HEK293 (cell line): Measurements from ENCODE around the gene PLLP.

Experiments
- HOXD13 ChIP-seq: sonication (generic); formaldehyde crosslinking; IDR thresholded peaks from 2 replicates; pipeline ENCODE4 v1.8.0; 2022; ENCODE audit warnings: missing genetic modification reagents, borderline replicate concordance
- KLF16 ChIP-seq: fragments of 450-650 bp; formaldehyde crosslinking; IDR thresholded peaks from 2 replicates; pipeline ENCODE4 v1.5.1; 2017; ENCODE audit warnings: missing biosample characterization, missing genetic modification characterization
- MYNN ChIP-seq: fragments of 450-650 bp; formaldehyde crosslinking; IDR thresholded peaks from 2 replicates; pipeline ENCODE4 v1.5.1; 2016; ENCODE audit warnings: missing biosample characterization, missing genetic modification characterization, borderline replicate concordance
- TCF7L2 ChIP-seq: IDR thresholded peaks from 2 replicates; pipeline ENCODE4 v1.6.1; 2011; ENCODE audit warnings: low read depth, mild to moderate bottlenecking, inconsistent platforms, low read length, moderate library complexity, borderline replicate concordance
- ZNF184 ChIP-seq: fragments of 450-650 bp; IDR thresholded peaks from 2 replicates; pipeline ENCODE4 v1.5.1; 2018; ENCODE audit warnings: missing biosample characterization, mild to moderate bottlenecking, missing genetic modification characterization
- ZNF404 ChIP-seq: fragments of 450-650 bp; formaldehyde crosslinking; IDR thresholded peaks from 2 replicates; pipeline ENCODE4 v1.5.1; 2017; ENCODE audit warnings: missing biosample characterization, missing genetic modification characterization
- ZNF660 ChIP-seq: fragments of 450-650 bp; IDR thresholded peaks from 2 replicates; pipeline ENCODE4 v1.5.1; 2018; ENCODE audit warnings: missing biosample characterization, mild to moderate bottlenecking, missing genetic modification characterization
- ZNF837 ChIP-seq: fragments of 450-650 bp; formaldehyde crosslinking; IDR thresholded peaks from 2 replicates; pipeline ENCODE4 v1.5.1; 2016; ENCODE audit warnings: missing biosample characterization, missing genetic modification characterization
- TF ChIP-seq, protein P1 (sequence below): fragments of 450-650 bp; formaldehyde crosslinking; IDR thresholded peaks from 2 replicates; pipeline ENCODE4 v1.5.1; 2016; ENCODE audit warnings: missing biosample characterization, missing genetic modification characterization
- TF ChIP-seq, protein P2 (sequence below): fragments of 450-650 bp; formaldehyde crosslinking; IDR thresholded peaks from 2 replicates; pipeline ENCODE4 v1.5.1; 2016; ENCODE audit warnings: missing biosample characterization, missing genetic modification characterization
- TF ChIP-seq, protein P3 (sequence below): fragments of 450-650 bp; formaldehyde crosslinking; IDR thresholded peaks from 2 replicates; pipeline ENCODE4 v1.5.1; 2016; ENCODE audit warnings: missing biosample characterization, missing genetic modification characterization
- TF ChIP-seq, protein P4 (sequence below): fragments of 450-650 bp; formaldehyde crosslinking; IDR thresholded peaks from 2 replicates; pipeline ENCODE4 v1.5.1; 2016; ENCODE audit warnings: missing biosample characterization, missing genetic modification characterization, borderline replicate concordance
- TF ChIP-seq, protein P5 (sequence below): IDR thresholded peaks from 2 replicates; pipeline ENCODE4 v1.6.1; 2011; ENCODE audit warnings: mild to moderate bottlenecking, low read depth, low read length, borderline replicate concordance

DNA sequence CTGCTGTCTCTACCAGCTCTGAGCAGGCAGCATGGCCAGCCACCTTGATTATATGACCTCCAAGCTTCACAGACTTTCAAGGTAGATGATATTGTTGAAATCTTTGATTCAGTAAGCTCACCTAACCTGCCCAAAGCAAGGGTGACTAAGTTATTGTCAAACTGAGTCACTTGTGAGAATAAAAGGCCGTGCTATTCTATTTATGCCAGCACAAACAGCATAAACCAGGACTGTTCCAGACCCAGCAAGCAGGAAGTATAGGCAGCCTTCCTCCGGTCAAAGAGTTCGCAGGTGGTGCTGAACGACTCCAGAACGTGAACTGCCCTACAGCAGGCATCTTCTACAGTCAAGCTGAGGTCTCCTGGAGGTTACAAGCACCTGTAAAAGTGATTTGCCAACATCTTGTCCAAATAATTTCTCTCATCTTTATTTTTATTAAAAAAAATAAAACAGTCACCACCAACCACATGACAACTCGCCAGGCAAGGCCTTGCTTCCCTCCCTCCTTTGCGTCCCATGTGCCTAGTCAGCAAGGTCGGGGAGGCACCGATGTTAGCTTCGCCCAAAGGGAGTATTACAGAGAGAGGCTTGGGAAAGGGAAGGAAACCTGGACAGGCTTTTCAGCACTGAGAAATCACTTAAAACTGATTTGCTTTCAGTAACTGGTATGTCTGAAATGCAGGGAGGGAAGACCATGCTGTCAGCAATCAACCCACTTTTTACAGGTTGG, 28.6 kb downstream of the PLLP start:
- TF ChIP-seq, protein P1, sequence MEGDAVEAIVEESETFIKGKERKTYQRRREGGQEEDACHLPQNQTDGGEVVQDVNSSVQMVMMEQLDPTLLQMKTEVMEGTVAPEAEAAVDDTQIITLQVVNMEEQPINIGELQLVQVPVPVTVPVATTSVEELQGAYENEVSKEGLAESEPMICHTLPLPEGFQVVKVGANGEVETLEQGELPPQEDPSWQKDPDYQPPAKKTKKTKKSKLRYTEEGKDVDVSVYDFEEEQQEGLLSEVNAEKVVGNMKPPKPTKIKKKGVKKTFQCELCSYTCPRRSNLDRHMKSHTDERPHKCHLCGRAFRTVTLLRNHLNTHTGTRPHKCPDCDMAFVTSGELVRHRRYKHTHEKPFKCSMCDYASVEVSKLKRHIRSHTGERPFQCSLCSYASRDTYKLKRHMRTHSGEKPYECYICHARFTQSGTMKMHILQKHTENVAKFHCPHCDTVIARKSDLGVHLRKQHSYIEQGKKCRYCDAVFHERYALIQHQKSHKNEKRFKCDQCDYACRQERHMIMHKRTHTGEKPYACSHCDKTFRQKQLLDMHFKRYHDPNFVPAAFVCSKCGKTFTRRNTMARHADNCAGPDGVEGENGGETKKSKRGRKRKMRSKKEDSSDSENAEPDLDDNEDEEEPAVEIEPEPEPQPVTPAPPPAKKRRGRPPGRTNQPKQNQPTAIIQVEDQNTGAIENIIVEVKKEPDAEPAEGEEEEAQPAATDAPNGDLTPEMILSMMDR (tag by site-specific recombination): no peak
- TF ChIP-seq, protein P2, sequence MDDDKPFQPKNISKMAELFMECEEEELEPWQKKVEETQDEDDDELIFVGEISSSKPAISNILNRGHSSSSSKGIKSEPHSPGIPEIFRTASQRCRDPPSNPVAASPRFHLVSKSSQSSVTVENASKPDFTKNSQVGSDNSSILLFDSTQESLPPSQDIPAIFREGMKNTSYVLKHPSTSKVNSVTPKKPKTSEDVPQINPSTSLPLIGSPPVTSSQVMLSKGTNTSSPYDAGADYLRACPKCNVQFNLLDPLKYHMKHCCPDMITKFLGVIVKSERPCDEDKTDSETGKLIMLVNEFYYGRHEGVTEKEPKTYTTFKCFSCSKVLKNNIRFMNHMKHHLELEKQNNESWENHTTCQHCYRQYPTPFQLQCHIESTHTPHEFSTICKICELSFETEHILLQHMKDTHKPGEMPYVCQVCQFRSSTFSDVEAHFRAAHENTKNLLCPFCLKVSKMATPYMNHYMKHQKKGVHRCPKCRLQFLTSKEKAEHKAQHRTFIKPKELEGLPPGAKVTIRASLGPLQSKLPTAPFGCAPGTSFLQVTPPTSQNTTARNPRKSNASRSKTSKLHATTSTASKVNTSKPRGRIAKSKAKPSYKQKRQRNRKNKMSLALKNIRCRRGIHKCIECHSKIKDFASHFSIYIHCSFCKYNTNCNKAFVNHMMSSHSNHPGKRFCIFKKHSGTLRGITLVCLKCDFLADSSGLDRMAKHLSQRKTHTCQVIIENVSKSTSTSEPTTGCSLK: no peak
- TF ChIP-seq ZNF184 (tag by site-specific recombination) (no peak), HOXD13 (CRISPR knock-in tag) (no peak), ZNF837 (tag by site-specific recombination) (no peak), KLF16 (tag by site-specific recombination) (no peak), MYNN (tag by site-specific recombination) (no peak), ZNF660 (no peak), ZNF404 (no peak), TCF7L2 (no peak)
- TF ChIP-seq, protein P3, sequence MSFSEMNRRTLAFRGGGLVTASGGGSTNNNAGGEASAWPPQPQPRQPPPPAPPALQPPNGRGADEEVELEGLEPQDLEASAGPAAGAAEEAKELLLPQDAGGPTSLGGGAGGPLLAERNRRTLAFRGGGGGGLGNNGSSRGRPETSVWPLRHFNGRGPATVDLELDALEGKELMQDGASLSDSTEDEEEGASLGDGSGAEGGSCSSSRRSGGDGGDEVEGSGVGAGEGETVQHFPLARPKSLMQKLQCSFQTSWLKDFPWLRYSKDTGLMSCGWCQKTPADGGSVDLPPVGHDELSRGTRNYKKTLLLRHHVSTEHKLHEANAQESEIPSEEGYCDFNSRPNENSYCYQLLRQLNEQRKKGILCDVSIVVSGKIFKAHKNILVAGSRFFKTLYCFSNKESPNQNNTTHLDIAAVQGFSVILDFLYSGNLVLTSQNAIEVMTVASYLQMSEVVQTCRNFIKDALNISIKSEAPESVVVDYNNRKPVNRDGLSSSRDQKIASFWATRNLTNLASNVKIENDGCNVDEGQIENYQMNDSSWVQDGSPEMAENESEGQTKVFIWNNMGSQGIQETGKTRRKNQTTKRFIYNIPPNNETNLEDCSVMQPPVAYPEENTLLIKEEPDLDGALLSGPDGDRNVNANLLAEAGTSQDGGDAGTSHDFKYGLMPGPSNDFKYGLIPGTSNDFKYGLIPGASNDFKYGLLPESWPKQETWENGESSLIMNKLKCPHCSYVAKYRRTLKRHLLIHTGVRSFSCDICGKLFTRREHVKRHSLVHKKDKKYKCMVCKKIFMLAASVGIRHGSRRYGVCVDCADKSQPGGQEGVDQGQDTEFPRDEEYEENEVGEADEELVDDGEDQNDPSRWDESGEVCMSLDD (tag by site-specific recombination): no peak
- TF ChIP-seq, protein P4, sequence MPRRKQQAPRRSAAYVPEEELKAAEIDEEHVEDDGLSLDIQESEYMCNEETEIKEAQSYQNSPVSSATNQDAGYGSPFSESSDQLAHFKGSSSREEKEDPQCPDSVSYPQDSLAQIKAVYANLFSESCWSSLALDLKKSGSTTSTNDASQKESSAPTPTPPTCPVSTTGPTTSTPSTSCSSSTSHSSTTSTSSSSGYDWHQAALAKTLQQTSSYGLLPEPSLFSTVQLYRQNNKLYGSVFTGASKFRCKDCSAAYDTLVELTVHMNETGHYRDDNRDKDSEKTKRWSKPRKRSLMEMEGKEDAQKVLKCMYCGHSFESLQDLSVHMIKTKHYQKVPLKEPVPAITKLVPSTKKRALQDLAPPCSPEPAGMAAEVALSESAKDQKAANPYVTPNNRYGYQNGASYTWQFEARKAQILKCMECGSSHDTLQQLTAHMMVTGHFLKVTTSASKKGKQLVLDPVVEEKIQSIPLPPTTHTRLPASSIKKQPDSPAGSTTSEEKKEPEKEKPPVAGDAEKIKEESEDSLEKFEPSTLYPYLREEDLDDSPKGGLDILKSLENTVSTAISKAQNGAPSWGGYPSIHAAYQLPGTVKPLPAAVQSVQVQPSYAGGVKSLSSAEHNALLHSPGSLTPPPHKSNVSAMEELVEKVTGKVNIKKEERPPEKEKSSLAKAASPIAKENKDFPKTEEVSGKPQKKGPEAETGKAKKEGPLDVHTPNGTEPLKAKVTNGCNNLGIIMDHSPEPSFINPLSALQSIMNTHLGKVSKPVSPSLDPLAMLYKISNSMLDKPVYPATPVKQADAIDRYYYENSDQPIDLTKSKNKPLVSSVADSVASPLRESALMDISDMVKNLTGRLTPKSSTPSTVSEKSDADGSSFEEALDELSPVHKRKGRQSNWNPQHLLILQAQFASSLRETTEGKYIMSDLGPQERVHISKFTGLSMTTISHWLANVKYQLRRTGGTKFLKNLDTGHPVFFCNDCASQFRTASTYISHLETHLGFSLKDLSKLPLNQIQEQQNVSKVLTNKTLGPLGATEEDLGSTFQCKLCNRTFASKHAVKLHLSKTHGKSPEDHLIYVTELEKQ (tag by site-specific recombination): no peak
- TF ChIP-seq, protein P5, sequence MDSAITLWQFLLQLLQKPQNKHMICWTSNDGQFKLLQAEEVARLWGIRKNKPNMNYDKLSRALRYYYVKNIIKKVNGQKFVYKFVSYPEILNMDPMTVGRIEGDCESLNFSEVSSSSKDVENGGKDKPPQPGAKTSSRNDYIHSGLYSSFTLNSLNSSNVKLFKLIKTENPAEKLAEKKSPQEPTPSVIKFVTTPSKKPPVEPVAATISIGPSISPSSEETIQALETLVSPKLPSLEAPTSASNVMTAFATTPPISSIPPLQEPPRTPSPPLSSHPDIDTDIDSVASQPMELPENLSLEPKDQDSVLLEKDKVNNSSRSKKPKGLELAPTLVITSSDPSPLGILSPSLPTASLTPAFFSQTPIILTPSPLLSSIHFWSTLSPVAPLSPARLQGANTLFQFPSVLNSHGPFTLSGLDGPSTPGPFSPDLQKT: no peak
